Heart left ventricle (tissue), 13 donors: Measurements from ENCODE around the gene THSD7B.

Source experiments
- POLR2A ChIP-seq, 2 donors: fragments of 450-650 bp; IDR thresholded peaks; one replicate each; pipeline ENCODE4 v1.6.1; 2017; ENCODE audit warnings: antibody characterized with exemption in 2 of 2, mild to moderate bottlenecking in 2 of 2, moderate library complexity in 2 of 2
- TF ChIP-seq, protein P1 (sequence below), 12 donors: fragments of 200-600 bp; sonication (generic) in 4 of 12; IDR thresholded peaks; one replicate each; pipeline versions ENCODE4 v1.5.0 to v1.8.0; 2018 to 2022; ENCODE audit warnings: antibody characterized with exemption in 12 of 12, mild to moderate bottlenecking in 5 of 12
- donor health status: ischemic (EF 13 %, LVEDD 7.1; RV severe dilation, severe dysfunction).
- donor health status: DM: no; HTN: yes; CAD: no.
- donor health status: DM: no; HTN: no; CAD: no.
- donor health status: ischemic (EF 25% LVEDD 6.9; RV normal size, moderate dysfunction).
- donor health status: ischemic (EF 25% LVEDD 5.7; RV mildly dilated, moderate dysfunction).
- donor health status: ischemic (EF 35%, LVEDD 5.7; RV mildly dilated, moderate dysfunction).
- donor health status: nonischemic (EF 11% LVEDD 7.7; RV severe dilation, severe dysfunction).
- donor health status: DM: yes; HTN: yes; CAD: no.
- donor health status: PGD.
- donor health status: ischemic (EF 29% LVEDD 5.4; RV normal size, mild dysfunction).
- donor health status: nonischemic (EF 23%, LVEDD 6.1; RV moderate dilation, normal function).

DNA sequence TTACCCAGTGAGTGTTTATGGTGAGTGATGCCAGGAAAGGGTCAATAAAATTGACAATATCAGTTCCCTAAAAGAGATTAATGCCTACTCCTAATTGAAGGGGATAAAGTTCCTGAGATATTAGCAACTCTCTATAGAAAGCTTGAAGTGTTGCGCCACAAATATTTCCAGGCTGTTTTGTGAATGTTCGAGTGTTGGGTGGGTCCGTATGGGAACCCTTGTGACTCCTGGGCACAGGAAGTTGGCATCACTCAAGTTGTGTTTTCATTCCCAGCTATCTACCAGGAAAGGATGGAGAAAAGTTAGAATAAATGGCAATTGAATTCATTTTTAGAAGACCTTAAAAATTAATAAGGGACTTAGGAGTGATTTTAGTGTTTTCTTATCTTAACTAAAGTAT is 472.7 kb downstream of the THSD7B start:
- TF ChIP-seq, protein P1, sequence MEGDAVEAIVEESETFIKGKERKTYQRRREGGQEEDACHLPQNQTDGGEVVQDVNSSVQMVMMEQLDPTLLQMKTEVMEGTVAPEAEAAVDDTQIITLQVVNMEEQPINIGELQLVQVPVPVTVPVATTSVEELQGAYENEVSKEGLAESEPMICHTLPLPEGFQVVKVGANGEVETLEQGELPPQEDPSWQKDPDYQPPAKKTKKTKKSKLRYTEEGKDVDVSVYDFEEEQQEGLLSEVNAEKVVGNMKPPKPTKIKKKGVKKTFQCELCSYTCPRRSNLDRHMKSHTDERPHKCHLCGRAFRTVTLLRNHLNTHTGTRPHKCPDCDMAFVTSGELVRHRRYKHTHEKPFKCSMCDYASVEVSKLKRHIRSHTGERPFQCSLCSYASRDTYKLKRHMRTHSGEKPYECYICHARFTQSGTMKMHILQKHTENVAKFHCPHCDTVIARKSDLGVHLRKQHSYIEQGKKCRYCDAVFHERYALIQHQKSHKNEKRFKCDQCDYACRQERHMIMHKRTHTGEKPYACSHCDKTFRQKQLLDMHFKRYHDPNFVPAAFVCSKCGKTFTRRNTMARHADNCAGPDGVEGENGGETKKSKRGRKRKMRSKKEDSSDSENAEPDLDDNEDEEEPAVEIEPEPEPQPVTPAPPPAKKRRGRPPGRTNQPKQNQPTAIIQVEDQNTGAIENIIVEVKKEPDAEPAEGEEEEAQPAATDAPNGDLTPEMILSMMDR (IDR thresholded peaks at IDR 0.05) = no peak
- no peak for TF ChIP-seq POLR2A (IDR thresholded peaks at IDR 0.05)
